HFF-Myc (cell line): ENCODE data around the gene TTLL11.
"Not testable (repeated sequence)": the region's sequence is repeated elsewhere in the genome, so short reads cannot be mapped to it uniquely, and the experiment has no call there.

Source experiments
- DNase-seq: peaks from one replicate; pipeline ENCODE4 v3.0.0-alpha.2; 2011; ENCODE audit warnings: low read depth; ENCODE audit errors: extremely low read depth
- H3K4me3 ChIP-seq: replicated peaks from 2 replicates; pipeline ENCODE4 v1.5.1; 2011; ENCODE audit warnings: low read depth, mild to moderate bottlenecking, control low read depth, low read length
- TF ChIP-seq, protein P1 (sequence below): IDR thresholded peaks from 2 replicates; pipeline ENCODE4 v1.5.1; 2012; ENCODE audit warnings: mild to moderate bottlenecking, low read depth, low read length, control low read depth; ENCODE audit errors: missing control alignments

TTLL11 gene

GRCh38 chr9:121897140-121897539, 196.0 kb downstream of the TTLL11 start:
- TF ChIP-seq, protein P1, sequence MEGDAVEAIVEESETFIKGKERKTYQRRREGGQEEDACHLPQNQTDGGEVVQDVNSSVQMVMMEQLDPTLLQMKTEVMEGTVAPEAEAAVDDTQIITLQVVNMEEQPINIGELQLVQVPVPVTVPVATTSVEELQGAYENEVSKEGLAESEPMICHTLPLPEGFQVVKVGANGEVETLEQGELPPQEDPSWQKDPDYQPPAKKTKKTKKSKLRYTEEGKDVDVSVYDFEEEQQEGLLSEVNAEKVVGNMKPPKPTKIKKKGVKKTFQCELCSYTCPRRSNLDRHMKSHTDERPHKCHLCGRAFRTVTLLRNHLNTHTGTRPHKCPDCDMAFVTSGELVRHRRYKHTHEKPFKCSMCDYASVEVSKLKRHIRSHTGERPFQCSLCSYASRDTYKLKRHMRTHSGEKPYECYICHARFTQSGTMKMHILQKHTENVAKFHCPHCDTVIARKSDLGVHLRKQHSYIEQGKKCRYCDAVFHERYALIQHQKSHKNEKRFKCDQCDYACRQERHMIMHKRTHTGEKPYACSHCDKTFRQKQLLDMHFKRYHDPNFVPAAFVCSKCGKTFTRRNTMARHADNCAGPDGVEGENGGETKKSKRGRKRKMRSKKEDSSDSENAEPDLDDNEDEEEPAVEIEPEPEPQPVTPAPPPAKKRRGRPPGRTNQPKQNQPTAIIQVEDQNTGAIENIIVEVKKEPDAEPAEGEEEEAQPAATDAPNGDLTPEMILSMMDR = no peak
- no peak overlapping the region for H3K4me3 ChIP-seq
- DNase-seq = no peak

GRCh38 chr9:121896545-121896943, 196.6 kb downstream of the TTLL11 start:
- no peak for DNase-seq

GRCh38 chr9:121895818-121896544, 197.1 kb downstream of the TTLL11 start:
- no peak for DNase-seq
- H3K4me3 ChIP-seq = no peak overlapping the region
- TF ChIP-seq, protein P1 = no peak

More at GRCh38 chr9:121896545-121896943, 196.6 kb downstream of the TTLL11 start:
- TF ChIP-seq, protein P1 = no peak
- H3K4me3 ChIP-seq = no peak overlapping the region

DNA sequence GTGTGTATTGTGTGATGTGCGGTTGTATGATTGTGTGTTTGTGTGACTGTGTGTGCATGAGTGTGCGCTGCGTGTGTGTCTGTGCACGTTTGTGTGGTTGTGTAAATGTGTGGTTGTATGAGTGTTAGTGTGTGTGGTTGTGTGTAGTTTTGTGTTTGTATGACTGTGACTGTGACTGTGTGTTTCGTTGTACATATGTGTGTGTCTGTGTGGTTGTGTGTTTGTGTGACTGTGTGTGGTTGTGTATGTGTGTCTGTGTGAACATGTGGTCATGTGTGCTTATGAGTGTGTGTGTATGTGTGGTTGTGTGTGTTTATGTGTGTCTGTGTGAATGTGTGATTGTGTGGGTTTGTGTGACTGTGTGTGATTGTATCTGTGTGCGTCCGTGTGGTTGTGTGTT, 197.8 kb downstream of the TTLL11 start:
- no peak for DNase-seq
- TF ChIP-seq, protein P1 = no peak
- no peak overlapping the region for H3K4me3 ChIP-seq

DNA sequence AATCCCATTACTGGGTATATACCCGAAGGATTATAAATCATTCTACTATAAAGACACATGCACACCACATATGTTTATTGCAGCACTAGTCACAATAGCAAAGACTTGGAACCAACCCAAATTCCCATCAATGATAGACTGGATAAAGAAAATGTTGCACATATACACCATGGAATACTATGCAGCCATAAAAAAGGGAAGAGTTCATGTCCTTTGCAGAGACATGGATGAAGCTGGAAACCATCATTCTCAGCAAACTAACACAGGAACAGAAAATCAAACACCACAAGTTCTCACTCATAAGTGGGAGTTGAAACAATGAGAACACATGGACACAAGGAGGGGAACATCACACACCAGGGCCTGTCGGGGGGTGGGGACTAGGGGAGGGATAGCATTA, 198.7 kb downstream of the TTLL11 start:
- not testable (repeated sequence) for H3K4me3 ChIP-seq, DNase-seq

- TF ChIP-seq, protein P1 = no peak
These were observed 199.3 kb downstream of the TTLL11 start for GRCh38 chr9:121893786-121894185.

DNA sequence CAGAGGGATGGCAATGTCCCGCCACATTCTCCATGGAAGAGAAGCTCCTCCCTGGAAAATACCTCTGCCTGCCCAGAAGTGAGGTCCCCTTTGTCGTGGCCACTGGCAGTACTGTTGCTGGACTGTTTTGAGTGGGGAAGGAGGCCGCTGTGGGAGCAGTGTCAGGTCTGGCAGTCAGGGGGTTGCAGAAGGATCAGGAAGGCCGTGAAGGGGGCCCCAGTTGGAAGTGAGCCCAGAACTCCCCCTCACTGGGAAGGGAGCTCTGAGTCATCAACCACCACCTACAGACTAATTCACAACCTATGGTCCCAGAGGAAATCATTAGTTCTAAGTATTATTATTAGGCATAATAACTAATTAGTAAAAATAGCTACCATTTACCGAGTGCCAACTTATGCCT, 200.4 kb downstream of the TTLL11 start:
- no peak for DNase-seq
- TF ChIP-seq, protein P1 = no peak
- H3K4me3 ChIP-seq = no peak overlapping the region

More at GRCh38 chr9:121893786-121894185, 199.3 kb downstream of the TTLL11 start:
- H3K4me3 ChIP-seq = no peak overlapping the region
- DNase-seq = no peak
